HG02798 (cell line): ENCODE data around the gene RHOJ.
"Not testable (repeated sequence)": the region's sequence is repeated elsewhere in the genome, so short reads cannot be mapped to it uniquely, and the experiment has no call there.

Experiments used
- ATAC-seq: cut with Tn5 transposase; IDR thresholded peaks from one replicate; pipeline ENCODE4 v1.9.1; 2021; ENCODE audit warnings: mild to moderate bottlenecking; ENCODE audit not compliant: unreplicated experiment, poor library complexity

RHOJ gene

GRCh38 chr14:63204407-63205043 lies at the start of gene RHOJ:
RHOJ (plus strand) TSS chr14:63204443; CDS start chr14:63204870, 427 bp downstream.
- no peak for ATAC-seq

DNA sequence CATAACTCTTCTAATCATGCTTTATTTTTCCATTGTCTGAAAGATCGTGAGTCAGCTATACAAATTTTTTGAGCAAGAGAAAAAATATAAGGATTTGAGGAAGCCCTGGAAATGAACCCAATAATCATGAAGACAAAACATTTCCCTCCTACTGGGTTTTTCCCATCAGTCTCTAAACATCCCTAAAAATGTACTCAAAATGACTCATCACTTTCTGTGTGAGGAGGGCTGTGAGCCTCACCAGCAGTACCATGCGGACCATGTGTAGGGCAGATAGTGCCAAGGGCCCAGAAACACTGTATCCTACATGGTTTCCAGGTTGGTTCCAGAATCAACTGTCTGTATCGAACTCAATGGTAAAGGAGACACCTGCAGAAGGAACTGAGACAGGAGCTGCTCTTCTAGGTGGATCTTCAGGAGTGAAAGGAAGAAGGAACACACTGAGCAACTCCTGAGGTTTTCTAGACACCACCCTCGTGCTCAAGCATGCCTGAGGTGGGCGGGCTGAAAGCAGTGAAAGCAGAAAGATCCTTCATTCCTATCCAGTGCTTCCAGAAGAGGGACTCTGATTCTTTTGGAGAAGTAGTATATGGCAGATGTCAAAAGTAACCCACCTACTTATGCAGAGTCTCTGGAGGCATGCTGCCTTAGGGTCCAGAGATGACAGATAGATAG lies 48.6 kb upstream of the RHOJ start:
- no peak for ATAC-seq

- ATAC-seq: no peak
Measured at GRCh38 chr14:63157195-63157594, 47.0 kb upstream of the RHOJ start.

DNA sequence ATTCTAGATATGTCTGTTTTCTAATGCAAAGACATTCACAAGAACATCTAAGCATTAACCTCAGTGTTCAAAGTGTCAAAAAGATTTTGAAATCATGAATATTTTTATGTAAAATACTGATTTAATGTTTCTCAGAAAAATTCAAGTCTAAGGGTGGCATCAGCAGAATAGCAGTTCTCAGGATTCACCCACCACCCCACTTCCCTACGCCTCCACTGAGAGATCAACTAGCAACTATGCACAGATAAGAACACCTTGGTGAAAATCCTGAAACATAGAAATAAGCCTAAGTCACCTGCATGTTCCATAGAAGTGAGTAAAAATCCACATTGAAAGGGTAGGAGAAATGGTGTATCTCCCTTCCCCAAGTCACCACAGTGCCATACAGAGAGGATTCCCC lies 40.9 kb upstream of the RHOJ start:
- no peak for ATAC-seq

DNA sequence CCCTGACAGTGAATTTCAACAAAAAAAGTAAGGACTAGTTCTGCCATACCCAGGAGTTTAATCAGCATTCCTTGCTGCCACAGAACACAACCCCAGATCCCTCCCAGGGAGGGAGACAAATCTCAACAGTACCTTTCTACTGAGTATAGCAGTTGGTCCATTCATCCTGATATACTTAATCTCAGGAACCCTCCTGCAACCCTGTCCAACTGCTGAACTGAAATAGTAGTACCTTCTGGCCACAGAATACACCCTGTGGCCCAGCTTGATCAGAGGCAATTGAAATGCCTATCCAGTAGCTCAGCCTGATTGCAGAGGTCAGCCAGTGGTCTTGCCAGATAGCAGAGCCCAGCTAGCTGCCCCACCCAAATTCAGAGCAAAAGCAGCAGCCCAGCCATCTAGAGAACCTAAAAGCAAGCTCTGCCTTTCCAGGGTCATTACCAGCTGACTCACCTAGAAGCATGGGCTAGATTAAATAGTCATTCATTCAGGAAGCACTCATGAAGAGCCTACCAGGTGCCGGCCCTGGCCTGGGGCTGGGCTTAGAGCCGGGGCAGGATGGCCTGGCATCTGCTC lies 40.0 kb upstream of the RHOJ start:
- ATAC-seq: no peak

- not testable (repeated sequence) for ATAC-seq
Measured at GRCh38 chr14:63165267-63165666, 39.0 kb upstream of the RHOJ start.

DNA sequence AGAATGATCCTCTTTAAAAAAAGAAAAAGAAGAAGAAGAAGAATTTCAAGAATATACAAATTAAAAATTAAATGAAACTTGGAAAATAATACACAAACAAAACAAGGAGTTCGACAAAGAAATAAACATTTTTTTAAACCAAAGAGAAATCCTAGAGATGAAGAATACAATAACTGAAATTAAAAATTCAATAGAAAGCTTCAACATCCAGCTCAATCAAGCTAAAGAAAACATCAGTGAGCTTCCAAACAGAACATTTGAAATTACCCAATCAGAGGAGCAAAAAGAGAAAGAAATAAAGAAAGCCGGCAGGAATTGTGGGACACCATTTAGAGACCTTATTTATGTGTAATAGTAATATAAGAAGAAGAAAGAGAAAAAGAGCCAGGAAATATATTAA lies 37.2 kb upstream of the RHOJ start:
- ATAC-seq: no peak

GRCh38 chr14:63174760-63175191 lies 29.5 kb upstream of the RHOJ start:
- ATAC-seq: no peak

- ATAC-seq: no peak
Measured at GRCh38 chr14:63175531-63175930, 28.7 kb upstream of the RHOJ start.

GRCh38 chr14:63178912-63179311 lies 25.3 kb upstream of the RHOJ start:
- ATAC-seq: no peak

- no peak for ATAC-seq
Measured at GRCh38 chr14:63179383-63179782, 24.9 kb upstream of the RHOJ start.

- ATAC-seq: no peak
Measured at GRCh38 chr14:63180011-63180410, 24.2 kb upstream of the RHOJ start.

DNA sequence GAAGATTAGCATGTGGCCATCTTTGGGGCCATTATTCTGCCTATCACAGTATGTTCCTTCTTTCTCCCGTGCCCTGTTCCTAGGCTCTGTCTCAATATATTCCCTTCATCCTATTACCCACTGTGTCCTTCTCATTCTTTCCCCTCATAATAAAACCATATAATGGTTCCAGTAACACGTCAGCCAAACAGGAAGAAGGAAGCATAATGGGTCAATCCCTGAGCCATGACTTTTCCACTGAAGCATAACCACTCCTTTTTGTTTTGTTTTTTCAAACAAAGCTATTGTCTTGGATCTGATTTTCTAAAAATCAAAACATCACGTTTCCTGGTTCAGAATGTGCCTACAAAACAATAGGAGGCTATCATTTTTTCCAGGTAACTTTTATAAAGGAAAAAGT lies 21.3 kb upstream of the RHOJ start:
- no peak for ATAC-seq

GRCh38 chr14:63186453-63186852 lies 17.8 kb upstream of the RHOJ start:
- no peak for ATAC-seq

DNA sequence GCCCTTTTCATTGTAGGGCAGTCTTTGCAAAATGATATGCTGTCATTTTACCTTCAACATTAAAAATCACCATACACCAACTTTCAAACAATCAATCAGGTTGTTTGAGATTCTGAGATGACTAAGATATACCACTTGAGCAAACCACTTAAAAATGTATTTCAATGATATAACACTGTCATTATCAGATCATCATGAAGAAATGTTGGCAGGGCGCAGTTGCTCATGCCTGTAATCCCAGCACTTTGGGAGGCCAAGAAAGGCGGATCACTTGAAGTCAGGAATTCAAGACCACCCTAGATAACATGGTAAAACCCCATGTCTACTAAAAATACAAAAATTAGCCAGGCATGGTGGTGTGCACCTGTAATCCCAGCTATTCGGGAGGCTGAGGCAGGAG lies 13.0 kb upstream of the RHOJ start:
- no peak for ATAC-seq

GRCh38 chr14:63192085-63192484 lies 12.2 kb upstream of the RHOJ start:
- no peak for ATAC-seq

DNA sequence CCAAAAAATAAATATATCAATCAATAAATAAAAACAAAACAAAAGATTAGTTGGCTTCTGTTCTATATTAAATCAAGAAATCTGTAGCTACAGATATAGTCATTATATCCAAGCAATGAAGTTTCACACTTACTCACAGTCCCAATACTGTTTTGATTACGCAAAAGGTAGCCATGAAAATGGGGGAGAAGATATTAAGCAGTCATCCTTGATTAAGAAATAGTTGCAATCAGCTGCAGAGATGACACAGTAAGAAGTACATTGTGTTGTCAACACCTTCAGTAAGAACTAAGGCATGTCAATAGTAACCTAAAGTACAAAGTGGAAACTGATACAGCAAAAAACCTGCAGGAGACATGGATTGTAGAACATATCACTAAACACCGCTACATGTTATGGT lies 11.0 kb upstream of the RHOJ start:
- no peak for ATAC-seq

DNA sequence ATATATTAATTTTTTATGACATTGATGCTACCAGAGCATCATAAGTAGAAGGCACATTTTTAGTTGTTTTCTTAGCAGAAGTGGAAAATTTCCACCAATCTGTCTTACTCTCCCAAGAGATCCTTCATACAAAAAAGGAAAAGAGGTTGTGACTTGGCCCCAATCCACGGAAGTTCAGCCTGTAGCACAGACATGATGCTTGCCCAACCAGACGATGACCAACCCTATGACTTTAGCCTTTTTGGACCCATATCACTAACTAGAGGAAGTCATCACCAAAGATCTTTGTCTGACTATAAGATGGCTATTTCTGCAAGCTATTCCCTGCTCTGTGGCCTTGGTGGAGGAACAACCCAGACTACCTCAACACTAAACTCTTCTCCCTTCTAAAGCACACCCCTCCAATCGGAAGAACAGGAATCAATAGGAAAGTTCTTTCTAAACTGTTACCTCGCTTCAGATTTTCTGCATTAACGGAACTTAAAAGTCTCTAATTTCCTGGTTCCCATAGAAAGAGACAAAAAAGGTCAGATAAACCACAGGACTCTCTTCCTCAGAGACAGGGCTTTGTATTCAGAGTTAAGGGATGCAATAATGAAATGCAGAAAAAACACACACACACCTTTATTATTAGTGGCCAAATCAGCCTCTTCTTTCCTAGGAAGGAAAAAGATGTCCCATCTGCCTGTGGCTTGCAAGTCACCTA lies 4.1 kb upstream of the RHOJ start:
- no peak for ATAC-seq

DNA sequence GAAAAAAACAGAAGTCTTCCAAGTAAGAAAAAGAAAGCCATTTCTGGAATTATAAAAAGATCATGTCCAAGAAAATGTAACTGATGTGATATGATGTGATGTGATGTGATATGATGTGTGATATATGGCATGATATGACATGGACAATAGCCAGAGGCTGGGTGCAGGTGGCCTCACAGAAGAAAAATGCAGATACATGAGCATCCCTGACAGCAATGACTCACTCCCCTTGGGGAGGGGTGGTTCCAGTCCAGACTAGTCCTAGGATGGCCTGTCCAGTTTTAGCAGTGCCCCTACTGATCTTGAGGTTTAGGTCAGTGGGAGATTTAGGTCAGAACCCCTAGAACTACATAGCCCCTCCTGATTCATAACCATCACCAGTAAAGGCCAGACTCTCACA lies 3.5 kb upstream of the RHOJ start:
- ATAC-seq: no peak

GRCh38 chr14:63203015-63203414 lies 1.2 kb upstream of the RHOJ start:
- ATAC-seq: no peak
